ENCODE results near the gene TMEM187.

- no peak for TF ChIP-seq CTCF (IDR thresholded peaks at IDR 0.05)
- TF ChIP-seq POLR2A (IDR thresholded peaks at IDR 0.05), result no peak
Observed at GRCh38 chrX:153983321-153983801, 10.8 kb downstream of the TMEM187 start.

Data from heart left ventricle (tissue), 13 donors.